ENCODE measurements around the gene SULT1C3.
A peak's percentile ranks its signal among the peaks of the same experiment; 100 is the strongest.

The SULT1C3 gene

DNA sequence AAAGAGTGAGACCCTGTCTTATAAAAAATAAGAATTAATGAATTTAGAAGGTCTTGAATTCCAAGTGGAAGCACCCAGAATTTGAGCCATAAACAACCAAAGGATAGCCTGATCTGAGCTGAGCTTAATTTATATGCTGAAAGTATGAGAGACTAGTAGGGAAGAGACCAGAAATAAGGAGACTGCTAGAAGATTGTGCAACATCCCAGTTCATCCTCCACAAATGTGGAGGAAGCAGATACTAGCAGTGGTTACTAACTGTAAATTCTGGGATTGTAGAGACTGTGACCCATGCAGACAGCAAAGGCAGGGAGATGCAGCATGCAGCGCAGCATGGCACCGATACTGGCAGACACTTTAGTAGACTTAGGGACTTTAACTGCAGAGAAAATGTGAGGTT, 47.4 kb downstream of the SULT1C3 start:
- no peaks in the 10 kb centered on the region for H3K4me1 ChIP-seq (ENCODE audit: insufficient read depth, poor library complexity, severe bottlenecking)
- ATAC-seq (ENCODE audit: low read depth) (no peak), DNase-seq (ENCODE audit: low spot score) (no peak)
- H3K27me3 ChIP-seq (ENCODE audit: insufficient read depth, poor library complexity, severe bottlenecking), result no peaks in the 10 kb centered on the region
- no peak for TF ChIP-seq CTCF (IDR thresholded peaks at IDR 0.05; ENCODE audit: poor library complexity, severe bottlenecking)
- H3K4me3 ChIP-seq (ENCODE audit: severe bottlenecking), result no peak overlapping the region
- H3K9me3 ChIP-seq (ENCODE audit: severe bottlenecking), result no peaks in the 10 kb centered on the region
- no peaks in the 10 kb centered on the region for H3K36me3 ChIP-seq (ENCODE audit: low read depth)
- H3K27ac ChIP-seq (ENCODE audit: poor library complexity, severe bottlenecking), result no peak overlapping the region

DNA sequence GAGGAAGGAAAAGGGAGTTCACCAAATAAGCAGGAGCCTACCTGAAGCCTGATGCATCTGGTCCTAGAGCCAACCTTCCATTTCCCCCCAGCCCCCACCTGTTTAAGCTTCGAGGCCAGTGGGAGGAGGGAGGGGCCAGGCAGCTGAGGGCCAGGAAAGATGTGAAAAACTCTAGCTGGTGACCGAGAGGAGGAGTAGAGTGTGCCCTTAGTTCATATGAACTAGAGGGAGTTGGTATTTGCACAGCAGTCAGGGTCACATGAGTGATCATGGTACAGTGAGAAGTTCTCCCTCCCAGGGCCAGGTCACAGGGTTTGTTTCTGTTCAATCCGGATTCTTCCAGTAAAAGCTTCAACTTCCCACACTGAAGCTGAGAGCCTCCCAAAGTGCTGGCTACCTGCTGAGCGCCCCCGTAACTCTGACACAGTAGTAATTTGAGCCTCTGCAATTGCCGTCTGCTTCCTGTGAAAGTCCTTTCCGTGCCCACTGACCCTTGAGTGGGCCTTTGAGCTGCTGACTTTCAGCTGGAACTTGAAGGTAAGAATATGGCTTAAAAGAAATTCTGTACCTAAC, 48.9 kb downstream of the SULT1C3 start, which contains the start of gene SULT1C2:
Gene SULT1C2 (plus strand): TSS at position 362 of the 573 bp plus-strand sequence. CDS start 4,773 bp downstream, outside the sequence.
- no peak for TF ChIP-seq CTCF (IDR thresholded peaks at IDR 0.05; ENCODE audit: poor library complexity, severe bottlenecking)
- ATAC-seq (ENCODE audit: low read depth), result no peak
- H3K4me3 ChIP-seq (ENCODE audit: severe bottlenecking), result no peak within 1 kb of the TSS
- no peaks in the 10 kb centered on the region for H3K4me1 ChIP-seq (ENCODE audit: insufficient read depth, poor library complexity, severe bottlenecking)
- no peaks in the 10 kb centered on the region for H3K9me3 ChIP-seq (ENCODE audit: severe bottlenecking)
- H3K27ac ChIP-seq (ENCODE audit: poor library complexity, severe bottlenecking), result no peak within 1 kb of the TSS
- H3K36me3 ChIP-seq (ENCODE audit: low read depth), result no peaks in the 10 kb centered on the region
- DNase-seq (ENCODE audit: low spot score), result no peak
- no peaks in the 10 kb centered on the region for H3K27me3 ChIP-seq (ENCODE audit: insufficient read depth, poor library complexity, severe bottlenecking)

GRCh38 chr2:108293850-108294249, 54.1 kb downstream of the SULT1C3 start:
- DNase-seq (ENCODE audit: low spot score), result no peak
- no peak for ATAC-seq (ENCODE audit: low read depth)
- H3K36me3 ChIP-seq (ENCODE audit: low read depth), result no peaks in the 10 kb centered on the region
- H3K9me3 ChIP-seq (ENCODE audit: severe bottlenecking), result no peaks in the 10 kb centered on the region
- peaks cover 2% of the 10 kb centered on the region for H3K4me1 ChIP-seq (ENCODE audit: insufficient read depth, poor library complexity, severe bottlenecking)
- H3K27me3 ChIP-seq (ENCODE audit: insufficient read depth, poor library complexity, severe bottlenecking), result no peaks in the 10 kb centered on the region
- no peak for TF ChIP-seq CTCF (IDR thresholded peaks at IDR 0.05; ENCODE audit: poor library complexity, severe bottlenecking)
- H3K27ac ChIP-seq (ENCODE audit: poor library complexity, severe bottlenecking), result no peak overlapping the region
- no peak overlapping the region for H3K4me3 ChIP-seq (ENCODE audit: severe bottlenecking)

GRCh38 chr2:108297436-108298141, 57.8 kb downstream of the SULT1C3 start:
- peak; percentile 74 for DNase-seq (ENCODE audit: low spot score)
- no peaks in the 10 kb centered on the region for H3K9me3 ChIP-seq (ENCODE audit: severe bottlenecking)
- no peak overlapping the region for H3K4me3 ChIP-seq (ENCODE audit: severe bottlenecking)
- H3K27me3 ChIP-seq (ENCODE audit: insufficient read depth, poor library complexity, severe bottlenecking), result no peaks in the 10 kb centered on the region
- ATAC-seq (ENCODE audit: low read depth), result peak; percentile 100
- no peaks in the 10 kb centered on the region for H3K36me3 ChIP-seq (ENCODE audit: low read depth)
- peaks cover 2% of the 10 kb centered on the region for H3K4me1 ChIP-seq (ENCODE audit: insufficient read depth, poor library complexity, severe bottlenecking)
- no peak for TF ChIP-seq CTCF (IDR thresholded peaks at IDR 0.05; ENCODE audit: poor library complexity, severe bottlenecking)
- H3K27ac ChIP-seq (ENCODE audit: poor library complexity, severe bottlenecking), result peak overlapping the region; percentile 36

DNA sequence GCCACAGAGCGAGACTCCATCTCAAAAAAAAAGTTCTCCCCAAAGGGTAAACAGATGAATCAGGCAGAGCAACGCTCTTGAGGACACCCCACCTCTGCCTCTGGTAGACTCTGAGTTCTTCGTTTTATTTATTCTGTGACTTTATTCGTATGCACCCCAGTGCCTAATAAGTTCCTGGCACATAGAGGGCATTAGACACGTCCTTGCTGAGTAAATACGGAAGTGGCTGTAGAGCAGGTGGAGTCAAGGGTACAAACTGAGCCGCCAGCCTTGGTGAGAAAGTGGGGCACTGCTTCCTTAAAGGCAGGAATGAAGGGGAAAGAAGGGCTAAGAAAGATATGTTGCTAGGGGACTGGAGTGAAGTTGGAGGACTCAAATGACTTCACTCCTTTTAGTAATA, 61.8 kb downstream of the SULT1C3 start:
- Histone ChIP-seq H3K27me3 (ENCODE audit: insufficient read depth, poor library complexity, severe bottlenecking) (no peaks in the 10 kb centered on the region), H3K9me3 (ENCODE audit: severe bottlenecking) (no peaks in the 10 kb centered on the region), H3K27ac (ENCODE audit: poor library complexity, severe bottlenecking) (no peak overlapping the region), H3K4me1 (ENCODE audit: insufficient read depth, poor library complexity, severe bottlenecking) (peaks cover 2% of the 10 kb centered on the region), H3K4me3 (ENCODE audit: severe bottlenecking) (no peak overlapping the region), H3K36me3 (ENCODE audit: low read depth) (no peaks in the 10 kb centered on the region)
- DNase-seq (ENCODE audit: low spot score) (no peak), ATAC-seq (ENCODE audit: low read depth) (no peak)
- no peak for TF ChIP-seq CTCF (IDR thresholded peaks at IDR 0.05; ENCODE audit: poor library complexity, severe bottlenecking)
